Right renal cortex interstitium (tissue), 3 donors: Measurements from ENCODE around the gene BMAL2. TPM values are rescaled to one million over a fixed set of nuclear protein-coding genes. Genes with fewer than 3 reads are reported as not detected.

ENCODE experiments used
- DNase-seq, 3 donors: peaks; one replicate each; pipeline ENCODE4 v3.0.0-alpha.2; 2013; ENCODE audit warnings: low read depth in 3 of 3, low spot score in 2 of 3
- polyA plus RNA-seq, 3 donors: library from polyadenylated mRNA; unstranded; fragments of 120-200 nt; gene quantifications; one replicate each; pipeline ENCODE4 v1.2.1, GENCODE V29; 2013; ENCODE audit not compliant: insufficient read length in 3 of 3

BMAL2 gene, protein sequence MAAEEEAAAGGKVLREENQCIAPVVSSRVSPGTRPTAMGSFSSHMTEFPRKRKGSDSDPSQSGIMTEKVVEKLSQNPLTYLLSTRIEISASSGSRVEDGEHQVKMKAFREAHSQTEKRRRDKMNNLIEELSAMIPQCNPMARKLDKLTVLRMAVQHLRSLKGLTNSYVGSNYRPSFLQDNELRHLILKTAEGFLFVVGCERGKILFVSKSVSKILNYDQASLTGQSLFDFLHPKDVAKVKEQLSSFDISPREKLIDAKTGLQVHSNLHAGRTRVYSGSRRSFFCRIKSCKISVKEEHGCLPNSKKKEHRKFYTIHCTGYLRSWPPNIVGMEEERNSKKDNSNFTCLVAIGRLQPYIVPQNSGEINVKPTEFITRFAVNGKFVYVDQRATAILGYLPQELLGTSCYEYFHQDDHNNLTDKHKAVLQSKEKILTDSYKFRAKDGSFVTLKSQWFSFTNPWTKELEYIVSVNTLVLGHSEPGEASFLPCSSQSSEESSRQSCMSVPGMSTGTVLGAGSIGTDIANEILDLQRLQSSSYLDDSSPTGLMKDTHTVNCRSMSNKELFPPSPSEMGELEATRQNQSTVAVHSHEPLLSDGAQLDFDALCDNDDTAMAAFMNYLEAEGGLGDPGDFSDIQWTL
- 1 to 10 TPM; 6.2 to 7.6 (median 6.2) TPM for polyA plus RNA-seq

DNA sequence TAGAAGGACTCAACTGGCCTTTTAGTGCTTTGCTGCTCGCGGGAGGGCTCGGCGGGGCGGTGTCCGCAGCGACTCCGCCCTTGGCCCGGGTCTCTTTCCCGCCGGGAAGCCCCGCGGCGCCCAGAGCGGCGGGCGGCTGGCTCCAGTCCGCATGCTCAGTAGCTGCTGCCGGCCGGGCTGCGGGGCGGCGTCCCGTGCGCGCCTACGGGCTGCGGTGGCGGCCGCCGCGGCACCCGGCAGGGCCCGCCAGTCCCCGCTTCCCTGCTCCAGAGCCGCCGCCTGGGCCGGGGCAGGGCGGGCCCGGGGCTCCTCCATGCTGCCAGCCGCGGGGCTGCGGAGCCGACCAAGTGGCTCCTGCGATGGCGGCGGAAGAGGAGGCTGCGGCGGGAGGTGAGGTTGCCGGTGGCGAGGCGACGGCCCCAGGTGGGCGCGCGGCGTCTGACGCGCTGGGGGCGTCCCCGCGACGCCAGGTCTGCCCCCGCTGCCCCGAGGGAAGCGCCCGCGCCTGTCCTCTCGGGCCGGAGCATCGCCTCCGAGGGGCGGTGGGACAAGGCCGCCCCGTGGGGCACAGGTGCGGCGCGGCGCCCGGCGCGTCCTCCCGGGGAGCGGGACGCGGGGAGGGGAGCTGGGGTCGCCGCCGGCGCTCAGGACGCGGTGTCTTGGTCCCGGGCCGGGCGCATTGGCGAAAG lies at the start of gene BMAL2:
Gene BMAL2 (plus strand): TSS at position 123 of the 689 bp plus-strand sequence. CDS start 237 bp downstream, at position 360.
- DNase-seq: no peak

DNA sequence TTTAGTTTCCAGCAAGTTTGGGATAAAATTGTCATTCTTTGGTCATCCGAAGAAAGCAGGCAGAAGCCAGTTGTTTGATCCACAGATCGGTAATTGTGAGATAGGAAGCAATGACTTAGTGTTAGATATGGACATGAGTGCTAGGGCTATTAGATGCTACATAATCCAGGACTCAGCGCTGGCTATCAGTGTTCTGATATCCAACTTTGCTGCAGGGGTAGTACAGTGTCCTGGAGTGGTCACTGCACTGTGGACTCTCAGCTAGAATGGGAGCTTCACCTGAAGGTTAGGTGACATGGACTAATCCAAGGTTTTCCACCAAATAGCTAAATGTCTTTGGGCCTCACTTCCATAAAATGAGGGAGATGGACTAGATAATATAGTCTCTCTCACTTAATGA lies 48.6 kb upstream of the BMAL2 start:
- DNase-seq: no peak

DNA sequence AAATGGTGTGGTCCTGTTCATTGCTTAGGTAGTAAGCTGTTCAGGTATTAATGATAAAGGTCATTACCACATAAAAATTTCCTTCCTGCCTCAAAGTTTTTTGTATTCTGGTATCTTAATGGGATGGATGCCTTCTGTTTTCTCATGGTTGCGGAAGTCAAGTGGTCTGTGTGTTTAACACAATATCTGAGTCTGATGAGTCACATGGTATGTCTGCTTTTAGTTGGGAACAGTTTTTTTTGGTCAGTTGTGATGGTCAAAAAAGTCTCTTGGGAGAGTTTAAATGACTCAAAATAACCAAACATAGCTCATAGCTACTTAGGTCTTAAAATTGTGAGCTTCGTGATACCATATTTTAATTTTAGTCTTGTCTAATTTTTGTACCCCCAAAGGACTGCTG lies 47.9 kb upstream of the BMAL2 start:
- DNase-seq: no peak

DNA sequence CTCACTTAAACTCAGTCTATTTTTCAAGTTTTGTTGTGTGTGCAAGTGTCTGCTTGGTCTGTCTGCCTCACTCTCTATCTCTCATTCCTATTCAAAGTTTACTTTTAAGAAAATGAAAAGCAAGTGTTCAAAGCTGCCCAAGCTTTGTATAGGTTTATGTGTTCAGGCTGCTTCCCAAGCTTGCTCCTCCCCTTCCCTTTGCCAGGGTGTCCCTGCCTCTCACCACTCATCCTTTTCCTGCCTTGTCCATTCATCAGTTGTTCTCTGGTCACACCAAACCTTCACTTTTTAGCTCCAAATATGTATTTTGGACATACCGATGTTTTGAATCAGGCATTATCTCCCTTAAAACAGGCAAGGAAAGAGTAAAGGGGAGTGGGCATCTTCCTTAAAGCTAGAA lies 47.2 kb upstream of the BMAL2 start:
- no peak for DNase-seq

DNA sequence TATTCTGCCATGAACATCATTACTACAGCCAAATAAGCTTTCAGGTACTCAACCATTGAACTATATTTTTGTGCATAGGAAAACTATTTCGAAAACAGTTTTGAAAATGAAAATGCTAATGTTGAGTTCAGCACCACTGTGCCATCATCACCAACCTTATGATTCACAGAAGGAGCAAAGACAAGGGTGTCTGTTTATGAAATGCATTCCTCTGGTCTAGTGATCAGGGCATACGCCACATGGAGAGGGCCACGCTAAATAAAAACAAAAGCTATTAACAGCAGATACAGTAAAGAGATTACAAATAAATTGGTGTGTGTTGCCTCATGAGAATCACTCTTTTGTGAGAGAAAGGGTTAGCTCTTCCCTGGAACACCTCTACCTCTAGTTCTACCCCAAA lies 43.2 kb upstream of the BMAL2 start:
- no peak for DNase-seq

DNA sequence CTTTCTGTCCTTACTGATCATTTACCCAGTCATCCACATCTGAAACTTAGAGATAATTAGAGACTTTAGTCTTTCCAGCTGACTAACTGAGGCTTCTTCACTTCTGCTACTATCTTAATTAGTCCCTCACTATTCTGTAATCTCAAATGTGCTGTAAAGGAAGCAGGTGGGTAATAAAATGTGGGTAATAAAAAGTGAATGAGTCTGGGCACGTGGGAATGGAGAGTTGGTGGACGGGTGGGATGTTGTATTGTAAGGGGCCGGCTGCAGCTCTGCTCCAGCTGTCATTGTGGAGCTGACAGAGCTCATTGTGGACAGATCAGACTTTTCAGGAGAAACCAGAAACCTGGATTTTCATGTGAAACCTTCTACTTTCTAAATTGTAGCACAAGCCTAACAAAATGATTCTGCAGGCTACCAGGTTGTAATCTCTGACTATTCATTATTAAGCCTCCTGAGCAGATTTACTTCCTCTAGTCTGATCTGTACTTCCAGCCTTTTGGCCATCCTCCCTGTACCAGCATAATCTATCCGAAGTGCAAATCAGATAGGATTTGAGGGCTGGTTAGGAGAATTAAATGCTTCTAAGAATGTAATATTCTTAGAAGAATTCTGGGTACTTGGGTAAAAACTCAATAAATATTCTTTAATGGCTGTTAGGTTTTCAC lies 42.0 kb upstream of the BMAL2 start:
- no peak for DNase-seq

DNA sequence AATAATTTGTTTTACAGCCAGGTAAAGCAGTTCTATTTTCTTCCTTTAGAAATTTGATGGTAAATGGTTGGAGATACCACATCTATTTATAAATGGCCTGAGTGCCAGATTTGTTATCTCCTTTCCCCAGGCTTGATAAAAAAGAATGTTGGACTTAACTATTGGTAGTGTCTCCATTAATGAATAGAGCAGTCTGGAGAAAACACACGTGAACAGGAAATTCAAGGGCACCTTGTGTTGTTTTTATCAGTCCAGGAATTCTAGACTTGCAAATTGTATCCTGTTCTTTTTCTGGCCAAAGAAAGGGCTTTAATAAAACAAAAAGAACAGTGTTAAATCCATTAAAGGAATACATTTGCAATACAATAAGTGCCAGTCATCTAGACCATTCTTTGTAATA lies 40.8 kb upstream of the BMAL2 start:
- DNase-seq: no peak

DNA sequence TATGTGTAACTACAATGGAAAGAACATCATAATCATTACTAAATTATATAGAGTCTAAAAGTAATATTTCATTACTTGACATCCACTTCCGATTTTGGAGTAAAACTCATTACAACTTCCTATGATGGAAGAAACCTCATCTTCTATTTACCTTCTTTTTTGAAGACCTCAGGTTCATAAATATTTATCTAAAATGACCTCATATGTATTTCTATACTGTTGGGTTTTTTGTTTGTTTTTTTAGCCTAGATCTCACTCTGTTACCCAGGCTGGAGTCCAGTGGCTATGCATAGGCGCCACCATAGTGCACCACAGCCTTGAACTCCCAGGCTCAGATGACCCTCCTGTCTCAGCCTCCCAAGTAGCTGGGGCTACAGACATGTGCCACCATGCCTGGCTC lies 39.9 kb upstream of the BMAL2 start:
- no peak for DNase-seq

DNA sequence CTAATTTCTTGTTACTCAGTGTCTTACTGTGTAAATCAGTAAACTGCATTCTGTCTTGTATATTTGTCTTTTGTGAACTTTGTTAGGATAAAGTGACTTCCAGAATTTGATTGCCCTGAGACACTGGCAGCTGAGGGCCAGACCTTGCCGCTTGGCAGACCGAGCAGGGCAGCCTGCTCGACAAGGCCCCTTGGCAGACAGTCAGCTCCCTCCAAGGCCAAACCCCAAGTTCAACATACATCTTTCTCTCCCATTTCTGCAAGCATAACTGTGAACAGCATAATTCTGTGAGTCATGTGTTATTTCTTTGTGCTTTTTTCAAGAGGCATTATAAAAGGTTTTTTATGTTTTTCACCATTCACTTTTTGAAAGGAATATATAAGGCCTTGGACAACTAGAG lies 39.2 kb upstream of the BMAL2 start:
- DNase-seq: no peak

DNA sequence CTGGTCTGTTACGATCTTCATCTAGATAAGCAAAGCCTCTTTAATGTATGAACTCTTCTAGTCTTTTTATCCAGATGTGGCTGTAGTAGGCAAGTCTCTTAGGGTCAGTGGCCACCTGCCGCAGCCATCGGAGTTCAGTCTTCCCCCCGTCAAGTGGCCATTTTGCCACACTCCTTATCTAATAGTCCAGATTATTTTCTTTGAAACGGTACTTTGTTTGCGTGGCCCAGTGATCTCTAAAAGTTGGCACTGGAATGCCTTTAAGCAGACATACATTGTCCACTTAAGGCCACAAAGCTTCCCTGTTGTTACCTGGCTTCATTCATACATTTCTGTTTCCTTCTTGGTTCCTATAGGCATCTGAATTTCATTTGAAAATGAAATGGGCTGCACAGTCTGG lies 36.0 kb upstream of the BMAL2 start:
- no peak for DNase-seq

DNA sequence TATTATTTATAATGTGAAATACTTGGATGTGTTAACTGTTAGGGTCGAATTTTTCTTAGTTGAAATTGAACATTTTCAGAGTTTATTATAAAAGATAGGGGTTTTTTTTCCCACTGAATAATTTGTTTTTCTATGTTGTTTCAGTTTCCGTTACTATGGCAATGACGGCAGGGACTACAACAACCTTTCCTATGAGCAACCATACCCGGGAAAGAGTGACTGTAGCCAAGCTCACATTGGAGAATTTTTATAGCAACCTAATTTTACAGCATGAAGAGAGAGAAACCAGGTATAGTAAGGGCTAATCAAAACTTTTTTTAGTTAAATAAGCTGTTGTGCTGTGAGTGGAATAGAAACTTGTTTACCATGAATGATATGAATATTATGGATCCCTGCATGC lies 35.1 kb upstream of the BMAL2 start:
- no peak for DNase-seq

DNA sequence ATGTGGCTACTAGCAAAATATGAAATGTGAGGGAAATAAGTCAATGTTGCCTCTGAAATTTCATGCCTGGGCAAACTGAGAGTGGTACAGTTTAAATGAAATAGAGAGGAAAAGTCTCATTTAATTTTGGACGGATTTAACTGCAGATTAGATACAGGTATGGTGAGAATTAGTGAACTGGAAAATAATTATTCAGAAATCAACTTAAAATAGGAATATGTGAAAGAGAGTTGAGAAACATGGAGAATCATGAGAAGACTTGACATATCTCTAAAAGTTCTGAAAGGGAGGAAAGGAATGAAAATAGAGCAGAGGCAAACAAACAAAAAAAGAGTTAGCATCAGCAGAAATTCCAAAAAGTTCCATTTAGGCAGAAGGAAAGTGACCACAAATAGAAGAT lies 33.5 kb upstream of the BMAL2 start:
- DNase-seq: no peak

DNA sequence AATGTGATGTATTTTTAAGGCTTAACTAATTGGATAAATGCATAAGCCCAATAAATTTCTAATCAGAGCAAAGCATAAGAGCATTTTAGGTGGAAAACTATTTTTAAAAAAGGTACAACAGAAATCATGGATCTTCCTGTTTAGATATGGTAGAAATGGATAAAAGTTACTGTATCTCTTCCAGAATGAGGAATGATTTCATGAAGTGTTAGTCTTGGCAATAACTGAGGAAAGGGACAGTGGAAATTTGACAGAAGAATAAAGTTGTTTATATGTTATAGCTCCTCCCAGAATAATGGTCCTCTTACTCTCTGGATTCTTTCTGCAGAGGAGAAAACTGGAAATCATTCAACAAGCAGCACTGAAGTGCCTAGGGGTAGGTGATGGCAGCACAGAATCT lies 32.4 kb upstream of the BMAL2 start:
- DNase-seq: no peak

DNA sequence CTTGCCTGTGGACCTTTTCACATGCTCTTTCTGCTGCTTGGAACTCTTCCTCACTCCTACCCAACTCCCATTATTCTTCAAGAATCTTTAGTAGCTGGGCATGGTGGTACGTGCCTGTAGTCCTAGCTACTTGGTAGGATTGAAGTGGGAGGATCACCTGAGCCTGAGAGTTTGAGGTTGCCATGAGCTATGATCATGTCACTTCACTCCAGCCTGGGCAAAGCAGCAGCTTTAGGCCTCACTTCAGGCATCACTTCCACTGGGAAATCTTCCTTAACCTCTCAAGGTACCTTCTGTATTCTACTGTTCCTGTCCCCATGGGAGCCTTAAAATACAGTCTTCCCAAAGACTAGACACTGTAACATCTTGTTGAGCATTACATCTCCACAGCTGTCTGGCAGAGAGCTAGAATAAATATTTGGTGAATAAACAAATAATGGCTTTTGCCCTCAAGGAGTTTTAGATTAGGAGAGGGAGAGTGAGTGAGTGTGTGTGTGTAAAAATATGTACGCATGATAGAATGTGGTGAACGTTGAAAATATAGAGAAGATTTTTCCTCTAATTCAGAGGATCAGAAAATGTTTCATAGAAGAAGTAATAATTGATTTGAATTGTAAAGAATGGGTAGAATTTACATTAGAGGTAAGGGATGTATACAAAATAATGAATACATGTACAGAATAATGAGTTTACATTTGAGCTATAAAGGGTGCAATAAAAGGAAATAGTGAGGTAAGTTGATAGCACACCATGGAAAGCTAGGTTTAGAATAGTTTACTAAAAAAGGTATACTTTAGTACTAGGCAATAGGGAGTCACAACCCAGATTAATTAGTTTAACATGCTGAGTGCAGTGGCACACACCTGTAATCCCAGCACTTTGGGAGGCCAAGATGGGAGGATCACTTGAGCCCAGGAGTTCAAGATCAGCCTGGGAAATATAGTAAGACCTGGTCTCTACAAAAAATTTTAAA lies 29.2 kb upstream of the BMAL2 start:
- DNase-seq: no peak

DNA sequence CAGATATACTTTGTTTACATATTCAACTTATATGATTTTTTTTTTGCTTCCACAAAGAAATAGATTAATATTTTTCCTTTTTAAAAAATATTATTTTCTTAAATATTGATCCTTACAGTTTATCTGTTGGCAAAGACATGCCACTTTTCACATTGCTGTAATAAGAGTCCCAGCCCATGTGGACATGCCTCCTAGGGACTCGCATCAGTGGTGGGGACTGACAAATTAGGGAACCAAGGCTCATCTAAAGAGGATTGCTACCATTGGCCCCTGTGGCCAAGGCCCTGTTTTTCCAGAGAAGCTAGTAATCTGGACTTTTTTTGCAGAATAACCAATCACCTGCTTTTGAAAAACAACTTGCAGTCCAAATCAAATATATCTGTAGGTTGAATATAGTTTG lies 27.8 kb upstream of the BMAL2 start:
- no peak for DNase-seq

DNA sequence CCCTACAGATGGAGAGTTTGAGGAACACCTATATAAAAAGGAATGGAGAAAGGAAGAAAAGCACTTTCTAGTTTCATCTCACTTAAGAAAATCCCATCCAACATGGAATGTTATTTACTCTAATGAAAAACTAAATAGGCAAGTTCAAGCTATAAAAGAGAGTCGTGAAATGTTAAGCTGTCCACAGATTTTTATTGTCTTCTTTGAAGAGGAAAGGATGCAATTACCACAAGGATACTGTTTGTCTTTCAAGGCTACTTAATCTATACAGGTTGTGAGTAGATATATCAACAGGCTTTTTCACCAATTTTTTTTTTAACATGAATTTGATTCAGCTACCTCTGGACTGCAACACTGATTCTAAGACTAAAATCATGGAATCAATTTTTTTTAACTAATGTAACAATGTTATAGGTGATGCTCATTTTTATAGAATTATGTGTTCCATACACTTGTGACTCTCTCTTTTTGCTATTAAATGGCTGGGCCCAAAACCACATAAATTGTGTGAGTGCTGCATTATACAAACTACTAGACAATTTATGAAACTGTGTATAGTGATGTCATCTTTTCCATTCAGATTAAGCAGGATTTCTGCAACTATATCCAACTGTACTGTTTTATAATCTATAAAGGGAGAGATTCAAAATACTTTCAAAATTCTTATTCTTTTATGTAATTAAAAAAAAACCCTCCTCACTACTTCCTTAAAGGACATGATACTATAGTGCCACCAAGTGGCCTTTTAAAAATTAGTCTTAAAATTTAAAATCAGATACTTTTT lies 26.8 kb upstream of the BMAL2 start:
- peak in 1 of 3 donors; percentile 2 for DNase-seq

DNA sequence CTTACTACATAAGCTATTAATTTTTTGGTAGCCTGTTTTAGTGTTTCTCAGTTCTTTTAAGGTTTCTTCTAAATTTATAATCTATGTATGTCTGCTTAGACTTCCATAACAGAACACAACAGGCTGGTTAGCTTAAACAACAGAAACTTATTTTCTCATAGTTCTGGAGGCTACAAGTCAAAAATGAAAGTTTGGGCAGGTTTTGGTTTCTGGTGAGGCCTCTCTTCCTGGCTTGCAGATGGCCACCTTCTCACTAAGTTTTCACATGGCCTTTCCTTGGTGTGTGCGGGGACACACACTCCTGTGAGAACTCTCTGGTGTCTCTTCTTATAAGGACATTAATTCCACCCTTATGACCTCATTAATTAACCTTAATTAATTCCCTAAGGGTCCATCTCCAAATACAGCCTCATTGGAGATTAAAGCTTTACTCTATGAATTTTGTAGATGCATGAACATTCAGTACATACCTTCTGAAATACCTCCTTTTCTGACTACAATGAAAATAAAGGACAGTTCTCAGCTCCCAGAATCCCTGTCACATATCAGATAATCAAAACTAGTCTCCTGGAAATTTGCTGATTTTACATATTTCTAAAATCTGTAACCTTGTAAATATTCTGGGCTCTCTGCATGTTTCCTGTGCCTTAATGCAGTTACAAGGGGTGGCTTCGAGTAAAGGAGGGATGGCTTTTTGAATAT lies 23.2 kb upstream of the BMAL2 start:
- DNase-seq: no peak

DNA sequence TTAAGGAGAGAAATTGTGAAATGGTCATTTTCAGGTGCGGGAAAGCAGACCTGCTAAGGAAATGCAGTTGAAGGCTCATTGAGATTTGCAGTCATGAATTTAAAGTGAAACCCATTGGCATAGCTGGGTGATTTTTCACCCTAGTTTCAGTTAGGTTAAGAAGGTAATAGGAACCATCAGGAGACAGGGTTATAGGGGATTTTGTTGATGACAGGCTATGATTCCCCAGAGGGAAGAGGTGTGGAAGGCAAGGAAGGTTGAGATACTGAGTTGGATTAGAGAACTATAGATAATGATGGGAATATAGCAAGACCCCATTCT lies 22.7 kb upstream of the BMAL2 start:
- no peak for DNase-seq

DNA sequence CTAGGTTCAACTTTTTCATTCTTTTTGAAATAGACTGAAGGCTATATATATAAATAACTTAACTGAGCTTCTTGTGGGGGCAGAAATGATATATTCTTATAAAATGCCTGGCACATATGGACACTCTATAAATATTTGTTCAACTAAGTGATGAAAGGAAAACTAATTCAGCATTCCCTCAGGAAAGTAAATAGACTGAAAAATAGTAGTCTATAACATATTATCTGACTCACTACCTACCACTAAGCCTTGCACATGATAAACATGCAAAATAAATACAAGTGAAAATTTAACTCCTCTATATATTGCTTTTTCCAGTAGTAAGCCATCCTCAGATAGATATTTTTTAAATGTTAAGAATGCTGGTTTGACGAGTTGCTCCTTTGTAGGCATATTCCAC lies 15.7 kb upstream of the BMAL2 start:
- DNase-seq: no peak
